Chondrocyte (in vitro differentiated cells): ENCODE data around the gene RASSF1. TPM values are rescaled to one million over a fixed set of nuclear protein-coding genes. Genes with fewer than 3 reads are reported as not detected.

Experiments used
- DNase-seq: peaks from one replicate; pipeline ENCODE4 v3.0.0; 2021; ENCODE audit warnings: mixed read lengths, low spot score
- H3K27ac Mint-ChIP-seq: one replicate; pipeline ENCODE4 v1.8.0; 2021; ENCODE audit warnings: mild to moderate bottlenecking, moderate library complexity, mixed read lengths; ENCODE audit not compliant: unreplicated experiment
- H3K27me3 Mint-ChIP-seq: 2 replicates; pipeline ENCODE4 v1.8.0; 2021; ENCODE audit warnings: low read depth, mixed read lengths
- H3K36me3 Mint-ChIP-seq: 2 replicates; pipeline ENCODE4 v1.8.0; 2021; ENCODE audit warnings: low read depth, mixed read lengths
- H3K4me1 Mint-ChIP-seq: 2 replicates; pipeline ENCODE4 v1.8.0; 2021; ENCODE audit warnings: low read depth, mild to moderate bottlenecking, mixed read lengths
- H3K4me3 Mint-ChIP-seq: one replicate; pipeline ENCODE4 v1.8.0; 2021; ENCODE audit warnings: mild to moderate bottlenecking, moderate library complexity, mixed read lengths; ENCODE audit not compliant: unreplicated experiment
- H3K9me3 Mint-ChIP-seq: 2 replicates; pipeline ENCODE4 v1.8.0; 2021; ENCODE audit warnings: low read depth, mixed read lengths
- total RNA-seq: library from RNA; stranded (reverse); gene quantifications from 3 replicates; pipeline ENCODE4 v1.2.1, GENCODE V29; 2021
- TF ChIP-seq, protein P1 (sequence below): fragments of 200-600 bp; sonication (generic); IDR thresholded peaks from 2 replicates; pipeline ENCODE4 v1.5.0; 2021; ENCODE audit warnings: antibody characterized with exemption, mild to moderate bottlenecking, moderate library complexity

RASSF1 gene
- total RNA-seq, 1 donor from 2014 or later, result 21.8 TPM

DNA sequence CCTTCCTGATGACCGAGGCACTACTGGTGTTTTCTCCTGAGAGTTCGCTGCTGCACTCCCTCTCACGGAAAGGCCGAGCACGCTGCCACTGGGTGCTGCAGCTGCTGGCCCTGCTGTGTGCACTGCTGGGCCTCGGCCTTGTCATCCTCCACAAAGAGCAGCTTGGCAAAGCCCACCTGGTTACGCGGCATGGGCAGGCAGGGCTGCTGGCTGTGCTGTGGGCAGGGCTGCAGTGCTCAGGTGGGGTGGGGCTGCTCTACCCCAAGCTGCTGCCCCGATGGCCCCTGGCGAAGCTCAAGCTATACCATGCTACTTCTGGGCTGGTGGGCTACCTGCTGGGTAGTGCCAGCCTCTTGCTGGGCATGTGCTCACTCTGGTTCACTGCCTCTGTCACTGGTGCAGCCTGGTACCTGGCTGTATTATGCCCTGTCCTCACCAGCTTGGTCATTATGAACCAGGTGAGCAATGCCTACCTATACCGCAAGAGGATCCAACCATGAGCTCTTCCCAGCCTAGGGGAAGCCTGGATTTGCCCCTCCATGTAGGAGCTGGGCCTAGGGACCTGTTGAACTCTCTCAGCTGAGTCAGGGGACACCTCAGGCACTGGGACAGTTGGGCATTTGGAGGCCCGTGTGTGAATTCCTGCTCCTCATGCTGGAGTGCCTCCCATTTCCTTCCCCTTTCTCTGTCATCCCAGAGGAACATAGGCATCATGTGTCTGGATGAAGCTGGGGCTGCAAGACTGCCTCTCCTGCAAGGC, 12.8 kb upstream of the RASSF1 start:
- Mint-ChIP-seq H3K4me1 (peaks cover 59% of the 10 kb centered on the region), H3K9me3 (no peaks in the 10 kb centered on the region), H3K36me3 (peaks cover 8% of the 10 kb centered on the region), H3K27me3 (no peaks in the 10 kb centered on the region), H3K27ac (peak overlapping the region; percentile 13), H3K4me3 (no peak overlapping the region)
- DNase-seq, result no peak
- TF ChIP-seq, protein P1, sequence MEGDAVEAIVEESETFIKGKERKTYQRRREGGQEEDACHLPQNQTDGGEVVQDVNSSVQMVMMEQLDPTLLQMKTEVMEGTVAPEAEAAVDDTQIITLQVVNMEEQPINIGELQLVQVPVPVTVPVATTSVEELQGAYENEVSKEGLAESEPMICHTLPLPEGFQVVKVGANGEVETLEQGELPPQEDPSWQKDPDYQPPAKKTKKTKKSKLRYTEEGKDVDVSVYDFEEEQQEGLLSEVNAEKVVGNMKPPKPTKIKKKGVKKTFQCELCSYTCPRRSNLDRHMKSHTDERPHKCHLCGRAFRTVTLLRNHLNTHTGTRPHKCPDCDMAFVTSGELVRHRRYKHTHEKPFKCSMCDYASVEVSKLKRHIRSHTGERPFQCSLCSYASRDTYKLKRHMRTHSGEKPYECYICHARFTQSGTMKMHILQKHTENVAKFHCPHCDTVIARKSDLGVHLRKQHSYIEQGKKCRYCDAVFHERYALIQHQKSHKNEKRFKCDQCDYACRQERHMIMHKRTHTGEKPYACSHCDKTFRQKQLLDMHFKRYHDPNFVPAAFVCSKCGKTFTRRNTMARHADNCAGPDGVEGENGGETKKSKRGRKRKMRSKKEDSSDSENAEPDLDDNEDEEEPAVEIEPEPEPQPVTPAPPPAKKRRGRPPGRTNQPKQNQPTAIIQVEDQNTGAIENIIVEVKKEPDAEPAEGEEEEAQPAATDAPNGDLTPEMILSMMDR, result no peak

DNA sequence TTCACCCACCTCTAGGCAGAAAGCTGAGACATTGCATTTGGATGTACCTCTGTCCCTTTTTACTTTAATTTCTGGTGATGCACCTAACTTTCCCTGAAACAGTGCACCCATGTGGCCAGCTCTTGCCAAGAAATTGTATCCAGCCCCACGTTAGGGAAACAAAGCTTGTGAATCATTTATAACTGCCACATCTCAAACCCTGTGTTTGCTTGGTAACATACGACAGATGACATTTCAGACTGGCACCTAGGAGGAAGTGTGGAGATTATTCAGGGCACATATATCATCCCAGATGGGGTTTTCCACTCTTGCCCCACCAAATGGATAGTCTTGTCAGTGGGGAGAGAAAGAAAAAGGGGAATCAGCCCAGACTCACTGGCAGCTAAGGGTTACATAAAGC, 12.1 kb upstream of the RASSF1 start:
- no peak for DNase-seq
- H3K27me3 Mint-ChIP-seq, result no peaks in the 10 kb centered on the region
- no peak overlapping the region for H3K4me3 Mint-ChIP-seq
- peaks cover 8% of the 10 kb centered on the region for H3K36me3 Mint-ChIP-seq
- peaks cover 53% of the 10 kb centered on the region for H3K4me1 Mint-ChIP-seq
- TF ChIP-seq, protein P1, result peak; percentile 63
- H3K27ac Mint-ChIP-seq, result peak overlapping the region; percentile 13
- H3K9me3 Mint-ChIP-seq, result no peaks in the 10 kb centered on the region

DNA sequence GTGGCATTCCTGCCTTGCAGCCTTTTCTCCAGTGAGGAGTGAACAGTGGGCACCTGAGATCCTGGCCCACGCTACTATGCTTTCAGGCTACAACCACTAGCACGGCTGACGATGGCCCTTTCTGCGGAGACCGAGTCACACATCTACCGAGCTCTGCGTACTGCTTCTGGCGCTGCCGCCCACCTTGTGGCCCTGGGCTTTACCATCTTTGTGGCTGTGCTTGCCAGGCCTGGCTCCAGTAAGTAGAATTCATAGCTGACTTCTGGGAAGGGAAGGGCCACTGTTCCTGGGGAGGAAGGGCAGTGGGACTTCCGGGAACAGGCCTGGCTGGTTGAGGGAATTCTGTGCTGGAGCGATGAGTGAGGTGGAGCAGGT, 10.7 kb upstream of the RASSF1 start:
- Mint-ChIP-seq H3K9me3 (no peaks in the 10 kb centered on the region), H3K4me3 (peak overlapping the region; percentile 92), H3K36me3 (peaks cover 8% of the 10 kb centered on the region), H3K27me3 (no peaks in the 10 kb centered on the region), H3K4me1 (peaks cover 46% of the 10 kb centered on the region), H3K27ac (peak overlapping the region; percentile 96)
- DNase-seq, result no peak
- TF ChIP-seq, protein P1, result peak; percentile 1

DNA sequence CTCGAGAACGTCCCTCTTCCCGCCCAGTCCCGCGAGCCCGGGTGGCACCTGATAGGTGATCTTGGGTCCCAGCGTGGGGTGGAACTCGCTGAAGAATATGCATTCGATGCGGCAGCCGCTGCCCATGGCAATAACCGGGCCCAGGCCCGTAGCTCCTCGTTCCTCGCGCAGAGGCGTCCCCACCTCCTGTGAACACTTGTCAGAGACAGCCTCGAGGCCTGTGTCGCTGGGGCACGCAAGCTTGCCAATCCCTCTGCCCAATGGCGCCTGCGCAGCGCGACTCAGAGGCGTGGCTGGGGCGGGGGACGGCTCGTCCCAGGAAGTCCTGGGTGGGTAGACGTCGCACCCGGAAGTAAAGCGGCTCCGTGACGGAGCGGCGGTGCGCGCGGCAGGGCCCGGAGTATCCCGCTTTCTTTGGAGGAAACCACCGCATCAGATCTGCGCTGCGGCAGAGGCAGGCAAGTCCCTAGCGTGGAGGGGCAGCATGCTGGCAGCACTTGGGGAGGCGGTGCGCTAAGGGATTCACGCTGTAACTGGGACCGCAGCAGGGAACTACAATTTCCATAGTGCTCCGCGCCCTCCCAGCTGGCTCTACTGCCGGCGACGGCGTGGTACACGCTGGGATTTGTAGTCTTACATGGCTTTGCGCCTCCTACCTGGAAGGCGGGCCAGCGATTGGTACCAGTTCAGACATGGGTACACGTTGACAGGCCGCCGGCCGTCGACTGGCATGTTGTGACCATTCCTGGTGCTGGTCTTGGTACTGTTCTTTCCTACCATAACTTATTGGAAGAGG, 10.1 kb upstream of the RASSF1 start, which contains the start of the genes CYB561D2 and NPRL2:
TSS of gene CYB561D2 (plus strand) at position 336 of the 796 bp plus-strand sequence. CDS start 572 bp downstream, outside the sequence.
TSS of gene NPRL2 (minus strand) at position 249 of the 796 bp plus-strand sequence. CDS start at position 126, 123 bp downstream.
- H3K27ac Mint-ChIP-seq, result peak within 1 kb of the TSS; percentile 96
- H3K27me3 Mint-ChIP-seq, result no peaks in the 10 kb centered on the region
- H3K4me1 Mint-ChIP-seq, result peaks cover 44% of the 10 kb centered on the region

DNA sequence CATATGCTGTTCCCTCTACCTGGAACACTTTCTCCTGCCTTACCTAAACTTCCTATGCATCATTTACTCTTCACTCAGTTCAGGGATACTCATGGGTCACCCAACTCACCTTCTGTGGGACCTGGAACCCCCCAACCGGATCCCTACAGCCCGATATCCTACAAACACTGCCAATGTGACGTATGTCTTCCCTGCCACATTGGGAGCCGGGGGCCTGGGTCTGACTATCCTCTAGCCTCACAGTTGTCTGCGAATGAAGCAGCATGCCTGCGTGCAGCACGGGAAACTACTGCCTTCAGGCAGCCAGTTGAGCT, 9.5 kb upstream of the RASSF1 start:
- DNase-seq, result no peak
- Mint-ChIP-seq H3K36me3 (peaks cover 6% of the 10 kb centered on the region), H3K4me3 (peak overlapping the region; percentile 92), H3K27ac (peak overlapping the region; percentile 96), H3K4me1 (peaks cover 40% of the 10 kb centered on the region), H3K9me3 (no peaks in the 10 kb centered on the region), H3K27me3 (no peaks in the 10 kb centered on the region)
- TF ChIP-seq, protein P1, result no peak

More for the DNA sequence above, 10.1 kb upstream of the RASSF1 start, which contains the start of the genes CYB561D2 and NPRL2:
- H3K36me3 Mint-ChIP-seq, result peaks cover 8% of the 10 kb centered on the region
- DNase-seq, result peak; percentile 98
- H3K4me3 Mint-ChIP-seq, result peak within 1 kb of the TSS; percentile 92
- TF ChIP-seq, protein P1, result peak; percentile 16
- H3K9me3 Mint-ChIP-seq, result no peaks in the 10 kb centered on the region
